Transverse colon (tissue), 3 donors: ENCODE data around the gene PRODH2.
"Not testable (repeated sequence)": the region's sequence is repeated elsewhere in the genome, so short reads cannot be mapped to it uniquely, and the experiment has no call there.

Experiments used
- POLR2A ChIP-seq: fragments of 450-650 bp; IDR thresholded peaks from one replicate; pipeline ENCODE4 v1.6.1; 2016; ENCODE audit warnings: antibody characterized with exemption, mild to moderate bottlenecking, moderate library complexity
- TF ChIP-seq, protein P1 (sequence below), 5 experiments: fragments of 200-600 bp in 3 of 5; fragments of 450-650 bp in 2 of 5; sonication (generic) in 3 of 5; IDR thresholded peaks; 1 replicate in 2 of 5; 2 replicates in 3 of 5; pipeline ENCODE4 v1.5.1; 2016 to 2017; ENCODE audit warnings: antibody characterized with exemption in 5 of 5, inconsistent platforms in 3 of 5, mild to moderate bottlenecking in 2 of 5, moderate library complexity in 1 of 5

DNA sequence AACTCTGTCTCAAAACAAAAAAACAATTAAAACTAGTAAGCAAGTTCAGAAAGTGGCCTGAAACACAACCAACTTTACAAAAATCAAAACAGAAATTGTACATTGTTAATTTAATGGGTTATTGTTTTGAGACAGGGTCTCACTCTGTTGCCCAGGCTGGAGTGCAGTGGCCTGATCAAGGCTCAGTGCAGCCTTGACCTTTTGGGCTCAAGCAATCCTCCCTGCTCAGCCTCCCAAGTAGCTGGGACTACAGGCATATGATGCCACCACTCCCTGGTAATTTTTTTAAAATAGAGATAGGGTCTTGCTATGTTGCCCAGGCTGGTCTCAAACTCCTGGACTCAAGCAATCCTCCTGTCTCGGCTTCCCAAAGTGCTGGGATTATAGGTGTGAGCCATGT is 17.1 kb downstream of the PRODH2 start:
- TF ChIP-seq, protein P1, sequence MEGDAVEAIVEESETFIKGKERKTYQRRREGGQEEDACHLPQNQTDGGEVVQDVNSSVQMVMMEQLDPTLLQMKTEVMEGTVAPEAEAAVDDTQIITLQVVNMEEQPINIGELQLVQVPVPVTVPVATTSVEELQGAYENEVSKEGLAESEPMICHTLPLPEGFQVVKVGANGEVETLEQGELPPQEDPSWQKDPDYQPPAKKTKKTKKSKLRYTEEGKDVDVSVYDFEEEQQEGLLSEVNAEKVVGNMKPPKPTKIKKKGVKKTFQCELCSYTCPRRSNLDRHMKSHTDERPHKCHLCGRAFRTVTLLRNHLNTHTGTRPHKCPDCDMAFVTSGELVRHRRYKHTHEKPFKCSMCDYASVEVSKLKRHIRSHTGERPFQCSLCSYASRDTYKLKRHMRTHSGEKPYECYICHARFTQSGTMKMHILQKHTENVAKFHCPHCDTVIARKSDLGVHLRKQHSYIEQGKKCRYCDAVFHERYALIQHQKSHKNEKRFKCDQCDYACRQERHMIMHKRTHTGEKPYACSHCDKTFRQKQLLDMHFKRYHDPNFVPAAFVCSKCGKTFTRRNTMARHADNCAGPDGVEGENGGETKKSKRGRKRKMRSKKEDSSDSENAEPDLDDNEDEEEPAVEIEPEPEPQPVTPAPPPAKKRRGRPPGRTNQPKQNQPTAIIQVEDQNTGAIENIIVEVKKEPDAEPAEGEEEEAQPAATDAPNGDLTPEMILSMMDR (IDR thresholded peaks at IDR 0.05), result not testable (repeated sequence)
- TF ChIP-seq POLR2A, result not testable (repeated sequence)
